Fibroblast of mammary gland (primary cell): ENCODE results near the gene UCN3.

Experiments used
- DNase-seq: peaks from one replicate; pipeline ENCODE4 v3.0.0-alpha.2; 2010; ENCODE audit warnings: low read depth
- H3K4me3 ChIP-seq: 2 replicates; pipeline ENCODE4 v1.5.1; 2011; ENCODE audit warnings: low read depth, mild to moderate bottlenecking, low read length, moderate library complexity; ENCODE audit not compliant: control insufficient read depth
- TF ChIP-seq, protein P1 (sequence below): conservative IDR thresholded peaks from 2 replicates; pipeline ENCODE4 v1.5.1; 2011; ENCODE audit warnings: low read depth, low read length, inconsistent platforms; ENCODE audit not compliant: control insufficient read depth, insufficient read depth

The UCN3 gene

GRCh38 chr10:5334196-5334880, 30.4 kb upstream of the UCN3 start:
- H3K4me3 ChIP-seq = no peak overlapping the region
- TF ChIP-seq, protein P1, sequence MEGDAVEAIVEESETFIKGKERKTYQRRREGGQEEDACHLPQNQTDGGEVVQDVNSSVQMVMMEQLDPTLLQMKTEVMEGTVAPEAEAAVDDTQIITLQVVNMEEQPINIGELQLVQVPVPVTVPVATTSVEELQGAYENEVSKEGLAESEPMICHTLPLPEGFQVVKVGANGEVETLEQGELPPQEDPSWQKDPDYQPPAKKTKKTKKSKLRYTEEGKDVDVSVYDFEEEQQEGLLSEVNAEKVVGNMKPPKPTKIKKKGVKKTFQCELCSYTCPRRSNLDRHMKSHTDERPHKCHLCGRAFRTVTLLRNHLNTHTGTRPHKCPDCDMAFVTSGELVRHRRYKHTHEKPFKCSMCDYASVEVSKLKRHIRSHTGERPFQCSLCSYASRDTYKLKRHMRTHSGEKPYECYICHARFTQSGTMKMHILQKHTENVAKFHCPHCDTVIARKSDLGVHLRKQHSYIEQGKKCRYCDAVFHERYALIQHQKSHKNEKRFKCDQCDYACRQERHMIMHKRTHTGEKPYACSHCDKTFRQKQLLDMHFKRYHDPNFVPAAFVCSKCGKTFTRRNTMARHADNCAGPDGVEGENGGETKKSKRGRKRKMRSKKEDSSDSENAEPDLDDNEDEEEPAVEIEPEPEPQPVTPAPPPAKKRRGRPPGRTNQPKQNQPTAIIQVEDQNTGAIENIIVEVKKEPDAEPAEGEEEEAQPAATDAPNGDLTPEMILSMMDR = no peak
- DNase-seq = no peak

DNA sequence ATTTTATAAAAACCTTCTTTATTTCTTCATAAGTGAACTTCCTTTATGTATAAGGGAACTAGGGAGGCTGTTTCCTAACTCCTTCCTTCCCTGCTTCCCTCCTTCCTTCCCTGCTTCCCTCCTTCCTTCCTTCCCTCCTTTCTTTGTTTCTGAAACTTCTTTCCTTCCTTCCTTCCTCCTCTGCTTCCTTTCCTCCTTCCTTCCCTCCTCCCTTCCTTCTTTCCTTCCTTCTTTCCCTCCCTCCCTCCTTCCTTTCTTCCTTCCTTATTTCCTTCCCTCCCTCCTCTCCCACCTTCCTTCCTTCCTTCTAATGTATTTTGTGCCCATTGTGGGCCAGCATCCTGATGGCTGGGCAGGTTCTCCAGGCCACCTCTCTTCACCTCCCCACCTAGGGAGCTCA, 26.8 kb upstream of the UCN3 start:
- no peak overlapping the region for H3K4me3 ChIP-seq
- TF ChIP-seq, protein P1 = no peak
- DNase-seq = no peak

DNA sequence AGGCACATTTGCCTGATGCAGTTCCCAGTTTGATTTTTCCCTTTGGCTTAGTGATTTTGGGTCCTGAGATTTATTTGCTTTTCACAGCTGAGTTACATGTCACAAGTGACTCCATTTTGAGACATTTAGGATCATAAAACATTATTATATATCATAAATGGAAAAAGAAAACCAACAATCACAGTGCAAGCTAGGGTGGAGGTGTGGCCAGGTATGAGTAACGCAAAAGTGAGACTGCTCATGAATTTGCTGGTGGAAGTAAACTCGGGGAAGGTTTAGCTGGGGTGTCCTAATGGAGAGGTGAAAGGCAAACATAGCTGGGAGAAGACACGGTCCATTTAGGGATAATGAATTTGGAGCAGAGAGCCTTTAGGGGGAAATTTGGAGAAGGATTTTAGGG, 21.7 kb upstream of the UCN3 start:
- H3K4me3 ChIP-seq = no peak overlapping the region
- no peak for DNase-seq
- TF ChIP-seq, protein P1 = no peak

GRCh38 chr10:5343561-5343960, 21.2 kb upstream of the UCN3 start:
- no peak overlapping the region for H3K4me3 ChIP-seq
- TF ChIP-seq, protein P1 = no peak
- DNase-seq = no peak

DNA sequence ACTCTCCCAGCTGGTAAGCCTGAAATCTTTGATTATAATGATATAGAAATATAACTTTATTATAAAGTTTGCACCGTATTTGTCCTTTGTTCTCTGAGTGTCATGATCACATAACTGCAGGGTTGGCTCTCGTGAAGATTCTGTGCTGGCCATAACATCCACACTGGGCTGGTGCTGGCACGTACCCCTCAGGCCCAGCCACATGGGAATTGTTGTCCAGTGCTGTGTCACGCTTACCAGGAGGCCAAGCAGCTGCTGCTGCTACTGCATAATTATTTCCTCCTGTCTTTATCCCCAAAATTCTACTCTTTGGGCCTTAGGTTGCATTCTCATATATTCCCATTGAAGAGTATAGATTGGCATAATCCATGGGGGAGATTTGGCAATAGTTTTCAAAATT, 20.8 kb upstream of the UCN3 start:
- no peak overlapping the region for H3K4me3 ChIP-seq
- no peak for DNase-seq
- TF ChIP-seq, protein P1 = no peak

GRCh38 chr10:5344746-5345145, 20.0 kb upstream of the UCN3 start:
- DNase-seq = no peak
- TF ChIP-seq, protein P1 = no peak
- no peak overlapping the region for H3K4me3 ChIP-seq

DNA sequence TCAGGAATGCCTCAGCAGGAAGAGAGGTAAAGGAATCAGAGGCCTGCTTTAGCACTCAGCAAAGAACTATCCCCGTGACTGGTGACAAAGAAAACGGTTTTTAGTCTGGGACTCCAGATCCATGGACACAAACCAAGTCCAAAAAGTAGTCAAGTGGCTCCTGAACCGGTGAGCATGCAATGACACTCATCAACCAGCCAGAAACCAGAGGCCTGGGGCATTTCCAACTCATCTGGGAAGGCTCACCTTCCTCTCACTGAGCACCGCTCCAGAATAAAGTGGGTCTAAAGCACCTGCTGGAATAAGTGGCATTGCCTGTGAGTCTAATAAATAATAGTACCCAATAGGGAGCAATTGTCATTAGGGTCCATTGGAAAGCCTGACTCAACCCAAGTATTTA, 17.9 kb upstream of the UCN3 start:
- TF ChIP-seq, protein P1 = no peak
- no peak for DNase-seq
- H3K4me3 ChIP-seq = no peak overlapping the region
